GM19043 (cell line): ENCODE data around the gene MICU1.

ENCODE experiments used
- ATAC-seq: cut with Tn5 transposase; IDR thresholded peaks from one replicate; pipeline ENCODE4 v1.9.1; 2021; ENCODE audit warnings: low read depth; ENCODE audit not compliant: unreplicated experiment

MICU1 gene

DNA sequence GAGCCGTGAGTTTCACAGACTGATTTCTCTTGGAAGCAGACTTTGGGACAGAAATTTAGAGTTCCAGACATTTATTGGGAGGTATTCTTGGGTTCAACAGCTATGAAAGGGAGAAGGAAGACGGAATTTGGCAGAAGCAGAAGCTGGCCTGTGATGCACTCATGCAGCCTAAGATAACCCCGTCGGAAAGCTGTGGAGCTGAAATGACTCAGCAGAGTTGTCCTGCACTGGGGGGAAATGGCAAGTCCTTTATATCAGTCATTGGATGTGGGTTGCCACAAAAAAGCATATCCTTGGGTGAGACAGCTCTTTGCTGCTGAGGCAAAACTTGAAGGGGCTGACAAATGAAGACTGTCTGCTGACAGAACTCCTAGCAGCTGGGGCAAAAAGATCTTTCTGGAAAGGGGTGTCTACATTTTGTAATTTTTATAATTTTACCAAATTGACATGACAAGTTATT is 11.5 kb upstream of the MICU1 start:
- no peak for ATAC-seq

DNA sequence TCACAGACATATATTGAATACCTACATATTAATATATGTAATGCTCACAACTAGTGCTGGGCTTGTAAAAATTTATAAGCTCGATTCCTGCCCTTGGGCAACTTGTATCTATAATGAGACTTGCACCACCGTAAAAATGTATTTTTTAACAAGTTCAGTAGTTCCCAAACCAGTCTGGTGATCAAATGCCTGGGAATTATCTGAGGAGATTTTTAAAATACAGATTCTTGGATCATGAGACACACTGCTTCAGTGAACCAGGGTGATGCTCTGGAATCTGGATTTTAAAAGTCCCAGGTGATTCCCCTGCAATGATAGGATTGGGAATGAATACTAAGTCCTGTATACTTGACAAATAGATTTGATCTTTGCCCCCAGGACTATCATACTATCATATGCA is 4.3 kb upstream of the MICU1 start:
- no peak for ATAC-seq

DNA sequence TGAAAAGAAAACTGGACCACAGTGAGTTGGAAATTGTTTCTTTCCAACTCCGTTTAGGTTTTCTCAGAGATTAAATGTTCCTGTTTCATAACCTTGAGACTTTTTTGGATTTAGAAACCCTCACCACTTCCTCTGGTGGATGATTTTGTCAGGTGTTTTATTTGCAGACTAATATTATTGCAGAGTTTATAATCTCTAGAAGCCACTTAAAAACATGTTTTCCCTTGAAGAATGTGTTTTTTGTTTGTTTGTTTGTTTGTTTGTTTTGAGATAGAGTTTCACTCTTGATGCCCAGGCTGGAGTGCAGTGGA is 520 bp upstream of the MICU1 start:
- ATAC-seq = no peak

DNA sequence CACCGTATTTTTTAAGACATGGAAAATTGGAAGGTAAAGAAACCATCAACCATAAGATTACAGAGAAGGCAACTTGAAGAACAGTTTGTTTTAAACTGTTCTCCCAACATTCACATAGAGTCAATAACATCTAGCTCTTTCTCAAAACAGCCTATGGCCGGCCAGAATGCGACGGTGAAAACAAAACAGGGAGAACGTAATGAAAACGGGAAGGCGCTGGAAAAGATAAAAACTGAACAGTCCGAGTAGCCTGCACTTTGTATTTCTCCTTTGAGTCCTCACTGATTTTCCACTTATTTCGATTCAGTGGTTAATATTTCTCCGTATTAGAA is 637 bp downstream of the MICU1 start:
- no peak for ATAC-seq

DNA sequence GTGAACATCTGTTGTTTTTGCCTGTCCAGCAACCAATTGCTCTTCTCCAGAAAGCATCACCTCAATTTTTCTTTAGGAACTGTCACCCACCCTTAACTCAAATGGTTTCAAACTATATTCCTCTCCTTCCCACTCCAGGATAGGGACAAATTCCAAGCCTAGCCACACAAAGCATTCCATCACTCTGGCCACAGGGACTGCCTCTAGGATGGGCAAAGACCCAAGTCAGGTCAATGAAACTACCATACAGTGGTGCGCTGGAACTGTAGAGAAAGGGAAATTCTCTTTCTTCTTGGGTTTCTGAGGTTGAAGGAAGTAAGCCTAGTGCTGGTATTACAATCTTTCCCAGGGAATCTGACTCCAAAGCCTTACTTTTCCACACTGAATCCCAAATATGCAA is 3.6 kb downstream of the MICU1 start:
- ATAC-seq = no peak

DNA sequence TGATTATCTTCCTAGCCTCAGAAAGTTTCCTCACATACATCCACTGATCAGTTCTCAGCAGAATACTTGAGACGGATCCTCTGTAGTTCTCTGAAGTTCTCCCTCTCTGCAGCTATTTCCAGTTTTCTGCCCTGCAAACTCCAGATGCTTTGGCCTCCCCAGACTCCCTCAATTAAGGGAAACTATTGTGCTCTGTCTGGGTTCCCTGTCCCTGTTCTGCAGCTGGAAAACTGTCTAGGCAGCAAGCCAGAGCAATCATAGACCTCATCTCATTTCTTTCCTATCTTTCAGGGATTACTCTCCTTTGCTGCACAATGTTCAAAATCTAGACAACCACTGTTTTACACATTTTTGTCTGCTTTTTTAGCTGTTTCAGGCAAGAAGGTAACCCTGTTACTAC is 9.2 kb downstream of the MICU1 start:
- ATAC-seq = no peak

DNA sequence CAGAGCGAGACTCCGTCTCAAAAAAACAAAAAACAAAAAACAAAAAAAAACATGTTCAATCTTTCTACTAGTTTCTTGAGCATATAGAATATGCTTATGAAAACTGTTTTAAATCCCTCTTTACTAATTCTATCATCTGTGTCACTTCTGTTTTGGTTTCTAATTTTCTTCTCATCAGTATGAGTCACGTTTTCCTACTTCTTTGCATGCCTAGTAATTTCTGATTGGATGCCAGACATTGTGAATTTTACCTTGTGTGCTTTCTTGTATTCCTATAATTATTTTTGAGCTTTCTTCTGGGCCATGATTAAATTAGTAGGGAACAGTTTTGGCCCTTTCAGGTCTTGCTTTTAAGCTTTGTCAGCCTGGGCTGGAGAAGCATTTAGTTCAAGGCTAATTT is 9.9 kb downstream of the MICU1 start:
- ATAC-seq = no peak

DNA sequence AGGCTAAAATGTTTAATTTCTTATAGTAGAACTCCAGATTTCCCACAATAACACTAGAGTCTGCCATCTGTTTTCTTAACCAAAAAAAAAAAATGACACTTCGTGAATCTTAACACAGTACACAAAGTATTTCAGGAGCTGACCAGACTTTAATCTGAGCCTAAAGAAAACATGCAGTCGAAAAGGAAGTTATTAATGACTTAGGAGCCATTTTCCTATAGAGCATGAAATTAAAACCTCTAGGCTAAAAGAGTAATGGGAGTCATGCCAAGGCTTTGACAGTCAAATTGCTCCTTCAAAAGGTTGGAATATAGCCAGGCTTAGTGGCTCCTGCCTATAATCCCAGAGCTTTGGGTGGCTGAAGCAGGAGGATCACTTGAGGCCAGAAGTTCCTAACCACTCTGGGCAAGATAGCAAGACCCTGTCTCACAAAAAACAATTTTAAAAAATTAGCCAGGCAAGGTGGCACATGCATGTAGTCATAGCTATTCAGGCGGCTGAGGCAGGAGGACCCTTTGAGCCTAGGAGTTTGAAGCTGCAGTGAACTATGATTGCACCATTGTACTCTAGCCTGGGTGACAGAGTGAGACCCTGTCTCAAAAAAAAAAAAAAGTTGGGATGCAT is 13.6 kb downstream of the MICU1 start:
- no peak for ATAC-seq

DNA sequence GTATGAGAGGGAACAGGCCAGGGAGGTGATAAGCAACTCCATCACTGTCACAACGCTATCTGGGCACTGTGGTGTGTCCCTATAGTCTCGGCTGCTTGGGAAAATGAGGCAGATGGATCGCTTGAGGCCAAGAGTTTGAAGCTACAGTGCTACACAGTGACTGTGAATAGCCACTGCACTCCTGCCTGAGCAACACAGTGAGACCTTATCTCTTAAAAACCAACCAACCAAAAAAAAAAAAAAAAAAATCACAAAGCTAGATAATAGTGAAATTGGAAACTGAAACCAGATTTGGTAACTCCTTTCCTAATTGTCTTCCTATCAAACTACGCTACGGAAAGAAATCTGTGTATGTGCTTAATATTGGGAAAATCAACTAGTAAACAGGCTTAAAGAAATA is 14.1 kb downstream of the MICU1 start:
- ATAC-seq = no peak

DNA sequence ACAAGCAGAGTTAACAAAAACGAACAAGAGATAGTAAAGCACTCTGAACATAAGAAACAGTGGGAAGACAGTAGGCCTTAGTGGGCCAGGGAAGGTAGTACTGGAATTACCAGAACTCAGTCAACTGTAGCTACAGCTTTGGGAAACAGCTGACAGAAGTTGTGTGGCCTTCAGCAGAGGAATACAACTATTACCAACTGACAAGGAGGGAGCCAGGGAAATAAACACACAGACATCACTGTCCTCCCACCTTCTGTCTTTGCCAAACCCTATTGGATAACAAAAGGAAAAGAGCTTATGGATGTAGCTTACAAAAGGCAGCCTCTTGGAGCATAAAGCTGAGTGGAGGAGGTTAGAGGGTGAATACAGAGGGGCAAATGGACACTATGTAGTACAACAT is 15.4 kb downstream of the MICU1 start:
- no peak for ATAC-seq

DNA sequence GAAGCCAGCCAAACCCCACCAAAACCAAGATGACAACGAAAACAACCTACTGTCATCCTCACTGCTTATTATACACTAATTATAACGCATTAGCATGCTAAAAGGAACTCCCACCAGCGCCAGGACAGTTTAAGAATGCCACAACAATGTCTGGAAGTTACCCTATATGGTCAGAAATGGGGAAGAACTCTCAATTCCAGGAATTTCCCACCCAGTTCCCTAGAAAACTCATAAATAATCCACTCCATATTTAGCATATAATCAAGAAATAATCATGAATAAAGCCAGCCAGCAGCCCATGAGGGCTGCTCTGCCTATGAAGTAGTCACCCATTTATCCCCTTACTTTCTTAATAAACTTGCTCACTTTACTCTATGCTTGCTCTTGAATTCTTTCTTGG is 20.8 kb downstream of the MICU1 start:
- ATAC-seq = no peak

DNA sequence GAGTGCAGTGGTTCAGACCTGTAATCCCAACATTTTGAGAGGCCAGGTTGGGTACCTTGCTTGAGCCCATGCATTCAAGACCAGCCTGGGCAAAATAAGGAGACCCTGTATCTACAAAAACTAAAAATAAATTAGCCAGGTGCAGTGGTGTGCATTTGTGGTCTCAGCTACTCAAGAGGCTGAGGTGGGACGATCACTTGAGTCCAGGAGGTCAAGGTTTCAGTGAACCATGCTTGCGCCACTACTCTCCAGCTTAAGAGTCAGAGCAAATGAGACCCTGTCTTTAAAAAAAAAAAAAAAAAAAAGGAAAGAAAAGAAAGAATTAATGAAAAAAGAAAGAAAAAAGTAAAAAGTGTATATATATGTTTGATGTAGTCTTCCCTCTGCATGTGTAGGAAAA is 24.7 kb downstream of the MICU1 start:
- ATAC-seq = no peak

DNA sequence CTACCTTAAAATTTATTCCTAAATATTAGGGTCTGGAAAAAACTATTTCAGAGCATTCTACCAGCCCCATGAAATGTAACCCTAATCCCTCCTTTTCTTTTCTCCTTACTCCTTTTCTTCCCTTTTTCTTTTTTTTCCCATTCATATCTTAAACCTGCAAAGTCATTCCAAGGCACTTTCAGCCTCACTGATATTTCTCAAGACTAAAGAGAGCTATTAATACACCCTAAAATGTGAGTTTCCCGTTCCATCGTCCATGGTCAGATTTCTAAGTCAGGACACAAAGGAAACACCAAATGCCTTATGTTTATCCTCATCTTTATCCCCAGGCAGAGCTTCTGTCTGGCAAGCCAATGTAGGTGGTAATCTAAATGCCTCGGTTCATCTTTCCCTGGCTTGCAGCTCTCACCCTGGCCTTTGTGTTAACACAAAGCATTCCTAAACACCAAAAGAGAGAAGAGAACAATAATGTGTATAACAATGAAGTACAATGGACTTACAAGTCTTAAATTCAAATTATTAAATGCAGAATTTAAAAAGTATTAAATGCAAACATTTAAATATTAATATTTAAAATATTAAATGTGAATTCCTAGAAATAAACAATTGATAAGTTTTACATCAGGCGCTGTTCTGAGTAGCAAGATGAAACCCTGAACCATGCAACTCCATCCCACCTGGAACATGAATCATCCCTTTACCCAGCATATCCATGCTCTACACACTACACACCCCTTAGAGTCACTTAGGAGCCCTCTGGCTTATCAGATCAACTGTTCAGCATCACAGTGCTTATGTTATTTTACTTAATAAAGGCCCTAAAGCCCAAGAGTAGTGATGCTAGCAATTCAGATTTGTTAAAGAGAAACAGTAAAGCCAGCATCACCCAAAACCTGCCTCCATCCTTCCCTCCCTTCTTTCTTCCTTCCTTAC is 26.8 kb downstream of the MICU1 start:
- ATAC-seq = no peak

DNA sequence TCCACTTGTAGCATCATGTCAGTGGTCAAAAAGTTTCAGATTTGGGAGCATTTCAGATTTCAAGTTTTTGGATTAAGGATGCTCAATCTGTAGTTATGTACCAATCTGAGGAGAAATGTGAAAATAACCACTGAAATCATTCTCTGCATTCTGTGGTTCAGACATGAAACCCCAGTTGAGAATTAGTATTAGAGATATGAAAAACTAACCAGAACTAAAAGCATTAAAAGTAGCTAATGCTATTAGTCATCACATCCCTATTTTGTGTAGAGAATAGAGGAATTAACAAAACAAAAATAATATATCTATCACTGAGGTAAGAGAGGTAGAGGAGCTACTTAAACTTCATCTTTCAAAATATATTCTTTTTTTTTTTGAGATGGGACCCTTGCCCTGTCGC is 28.0 kb downstream of the MICU1 start:
- no peak for ATAC-seq

DNA sequence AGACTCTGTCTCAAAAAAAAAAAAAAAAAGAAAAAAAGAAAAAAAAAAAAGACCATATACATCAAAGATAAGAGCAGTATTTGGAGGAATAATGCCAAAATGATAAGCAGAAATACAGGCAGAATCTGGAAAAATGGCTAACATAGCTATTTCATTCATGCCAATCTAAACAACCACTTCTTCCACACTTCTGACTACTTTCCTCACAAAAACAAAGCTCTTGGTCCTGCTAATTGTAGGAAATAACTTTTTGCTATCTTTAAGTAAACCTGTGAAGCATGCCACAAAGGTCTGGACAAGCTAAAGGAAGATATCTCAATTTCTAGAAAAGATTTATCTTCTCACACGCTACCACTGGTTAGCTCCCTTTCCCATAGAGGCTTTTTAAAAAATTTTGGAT is 30.4 kb downstream of the MICU1 start:
- no peak for ATAC-seq

DNA sequence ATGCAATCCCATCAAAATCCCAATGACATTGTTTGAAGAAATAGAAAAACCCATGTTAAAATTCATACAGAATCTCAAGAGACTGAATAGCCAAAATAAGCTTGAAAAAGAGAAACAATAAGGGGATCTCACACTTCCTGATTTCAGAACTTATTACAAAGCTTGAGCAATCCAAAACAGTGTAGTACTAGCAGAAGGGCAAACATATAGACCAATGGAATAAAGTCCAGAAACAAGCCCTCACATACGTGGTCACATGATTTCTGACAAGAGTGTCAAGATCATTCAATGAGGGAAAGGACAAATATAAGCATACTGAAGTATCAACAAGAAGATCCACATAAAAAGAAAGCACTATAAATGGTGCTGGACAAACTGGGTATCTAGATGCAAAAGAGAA is 31.9 kb downstream of the MICU1 start:
- ATAC-seq = no peak

DNA sequence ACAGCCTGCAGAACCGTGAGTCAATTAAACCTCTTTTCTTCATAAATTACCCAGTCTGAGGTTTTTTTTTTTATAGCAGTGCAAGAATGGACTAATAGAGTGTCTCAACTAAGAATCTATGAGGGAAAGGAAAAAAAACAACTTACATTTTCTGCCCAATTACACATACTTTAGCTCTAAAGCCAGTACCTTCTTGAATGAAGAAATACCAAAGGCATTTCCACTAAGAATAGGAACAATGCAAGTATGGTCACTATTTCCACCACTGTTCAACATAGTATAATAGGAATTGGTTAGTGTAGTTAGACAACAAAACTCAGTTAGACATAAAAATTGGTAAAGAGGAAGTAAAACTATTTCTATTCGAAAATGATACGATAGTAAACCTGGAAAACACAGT is 37.6 kb downstream of the MICU1 start:
- ATAC-seq = no peak

DNA sequence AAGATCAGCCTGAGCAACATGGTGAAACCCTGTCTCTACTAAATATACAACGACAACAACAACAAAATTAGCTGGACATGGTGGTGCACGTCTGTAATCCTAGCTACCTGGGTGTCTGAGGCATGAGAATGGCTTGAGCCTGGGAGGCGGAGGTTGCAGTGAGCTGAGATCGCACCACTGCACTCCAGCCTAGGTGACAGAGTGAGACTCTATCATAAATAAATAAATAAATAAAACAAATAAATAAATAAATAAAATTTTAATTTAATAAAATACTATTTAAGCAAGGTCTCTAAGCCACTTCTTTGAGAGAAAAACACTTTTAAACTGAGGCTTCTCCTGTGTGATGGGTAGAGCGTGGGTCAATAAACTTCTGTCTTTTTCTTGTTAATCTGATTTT is 38.3 kb downstream of the MICU1 start:
- no peak for ATAC-seq

DNA sequence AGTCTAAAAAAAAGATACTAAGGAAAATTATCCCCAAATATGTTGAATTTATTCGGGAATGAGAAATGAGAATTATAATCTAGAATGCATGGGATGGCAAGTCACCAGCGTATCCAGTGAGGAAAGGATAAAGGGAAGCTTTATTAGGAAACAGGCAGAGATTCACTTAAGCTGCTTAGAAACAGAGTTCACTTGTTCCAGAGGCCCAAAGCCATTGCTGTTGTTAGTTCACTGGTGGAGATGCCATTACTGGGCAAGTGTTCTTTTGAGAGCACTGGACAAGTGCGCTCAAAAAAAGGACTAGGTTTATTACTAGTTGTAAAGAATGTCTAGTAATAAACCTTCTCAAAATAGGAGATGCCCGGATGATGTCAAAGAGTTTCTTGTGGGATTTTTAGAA is 51.2 kb downstream of the MICU1 start:
- no peak for ATAC-seq

DNA sequence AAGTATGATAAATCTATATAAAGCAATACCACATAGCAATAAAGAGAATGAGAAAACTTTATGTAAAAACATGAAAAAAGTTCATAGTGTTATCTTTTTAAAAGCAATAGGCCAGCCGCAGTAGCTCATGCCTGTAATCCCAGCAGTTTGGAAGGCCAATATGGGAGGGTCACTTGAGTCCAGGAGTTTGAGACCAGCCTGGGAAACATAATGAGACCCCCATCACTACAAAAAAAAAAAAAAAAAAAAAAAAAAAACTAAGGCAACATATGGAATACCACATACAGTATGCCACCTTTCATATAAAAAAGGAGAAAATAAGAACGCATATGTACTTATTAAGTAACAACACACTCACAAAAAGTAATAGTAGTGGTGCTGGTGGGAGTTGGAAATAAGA is 52.8 kb downstream of the MICU1 start:
- ATAC-seq = no peak

DNA sequence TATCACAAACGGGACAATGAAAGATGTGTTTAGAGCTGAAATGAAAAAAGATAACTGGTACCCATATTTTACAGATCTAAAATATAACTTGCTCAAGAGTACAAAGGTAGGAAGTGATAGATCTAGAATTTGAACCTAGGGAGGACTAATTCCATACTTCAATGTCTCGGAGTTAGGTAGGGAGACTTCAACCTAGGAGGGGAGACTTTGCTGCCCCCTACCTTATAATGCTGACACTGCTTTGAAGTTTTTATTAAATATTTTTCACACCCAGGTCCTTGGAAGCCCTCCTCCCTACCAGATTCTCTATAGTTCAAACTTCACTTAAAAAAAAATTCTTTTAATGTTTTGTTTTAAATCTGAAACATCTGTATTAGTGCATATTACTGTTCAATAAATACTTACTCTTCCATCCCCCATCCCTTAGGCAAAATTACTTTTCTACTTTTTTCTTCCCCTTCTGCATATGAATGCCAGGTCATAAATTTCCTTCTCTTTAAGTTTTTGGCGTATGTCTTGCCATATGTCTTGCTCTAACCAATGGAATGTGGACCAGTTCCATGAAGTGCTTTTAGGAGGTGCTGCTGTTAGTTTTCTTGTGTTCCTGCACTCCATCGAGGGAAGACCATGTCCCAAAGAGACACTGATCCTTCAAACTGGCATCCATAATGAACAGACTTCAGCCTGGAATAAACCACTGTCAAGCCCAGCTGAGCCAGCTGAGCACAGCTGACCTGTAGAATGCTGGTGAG is 57.8 kb downstream of the MICU1 start:
- ATAC-seq = no peak

DNA sequence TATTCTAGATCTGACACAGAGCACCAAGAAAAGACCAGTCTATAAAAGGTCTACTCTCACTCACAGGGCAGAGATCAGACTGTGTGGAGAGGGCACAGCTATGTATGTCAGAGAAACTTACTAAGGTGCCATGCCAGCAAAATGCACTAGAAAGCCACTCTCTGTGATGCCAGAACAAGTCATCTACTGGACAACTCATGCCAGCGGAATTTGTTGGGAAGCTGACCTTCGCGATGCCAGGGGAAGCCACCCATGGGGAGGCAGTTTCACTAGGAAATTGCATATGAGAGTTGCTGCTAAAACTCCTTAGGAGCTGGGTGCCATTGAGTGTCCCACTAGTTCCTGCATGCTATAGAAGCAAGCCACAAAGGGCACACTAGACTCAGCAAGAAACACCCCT is 58.5 kb downstream of the MICU1 start:
- ATAC-seq = no peak
